ENCODE results near the gene ERH. TPM values are rescaled to one million over a fixed set of nuclear protein-coding genes. Genes with fewer than 3 reads are reported as not detected.
A peak's percentile ranks its signal among the peaks of the same experiment; 100 is the strongest.

Gene ERH
- total and polyA plus RNA-seq, 2 donors (not counting 3 experiments of a cell fraction or from before 2014, with no cell fraction given), result 157 to 263 TPM

DNA sequence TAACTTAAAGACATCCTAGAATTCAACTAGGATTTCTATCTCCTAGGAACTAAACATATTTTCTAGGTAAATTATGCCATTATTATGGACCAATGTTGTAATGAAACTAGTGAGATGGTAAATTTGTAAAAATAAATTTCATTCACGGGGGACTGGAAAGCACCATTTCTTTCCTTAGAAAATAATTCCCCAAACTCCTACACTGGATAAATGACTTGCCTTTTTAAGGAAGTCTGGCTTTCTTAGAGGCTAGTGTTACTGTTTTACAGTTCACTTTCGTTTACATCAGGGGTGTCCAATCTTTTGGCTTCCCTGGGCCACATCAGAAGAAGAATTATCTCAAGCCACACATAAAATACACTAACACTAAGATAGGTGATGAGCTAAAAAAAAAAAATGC lies 3.7 kb upstream of the ERH start:
- peaks cover 26% of the 10 kb centered on the region for H3K4me1 ChIP-seq (ENCODE audit: control insufficient read depth, extremely low read depth, insufficient read depth, low read length)
- dilution Hi-C loops (cut with MboI; ENCODE audit: extremely low pct_ligation_motif_present, low sequenced_read_pairs), result no loop called here
- FAIRE-seq, result no peak
- intact Hi-C loops (cut with micrococcal nuclease), result no loop called here
- no peaks in the 10 kb centered on the region for H3K9me1 ChIP-seq (replicated peaks; ENCODE audit: control insufficient read depth, extremely low read depth, insufficient read depth, low read length)
- no peak overlapping the region for H3K9ac ChIP-seq (replicated peaks; ENCODE audit: extremely low read depth, insufficient read depth, low read length)
- DNase-seq (ENCODE audit: low read depth, low spot score), result no peak
- H2AFZ ChIP-seq (ENCODE audit: low read depth, low read length), result no peak overlapping the region
- peaks cover 59% of the 10 kb centered on the region for H3K79me2 ChIP-seq (ENCODE audit: control insufficient read depth, insufficient read depth, low read length)
- no peak overlapping the region for H3K27ac ChIP-seq (ENCODE audit: insufficient read depth, low read depth, low read length)
- H4K20me1 ChIP-seq (replicated peaks; ENCODE audit: control insufficient read depth, extremely low read depth, insufficient read depth, low read length), result peaks cover 4% of the 10 kb centered on the region
- POLR2A ChIA-PET, result interaction anchor here (0.6 kb wide), 1 partner anchor 304 kb away, joined by 4 read pairs; no protein-coding TSS in a partner anchor
- TF ChIP-seq EZH2 (IDR thresholded peaks at IDR 0.05; ENCODE audit: borderline replicate concordance, low read depth, low read length, severe bottlenecking) (no peak), JUN (IDR thresholded peaks at IDR 0.05; ENCODE audit: borderline replicate concordance, insufficient read depth, insufficient read length, low read depth) (no peak), POLR2A (IDR thresholded peaks at IDR 0.05; ENCODE audit: low read depth, low read length) (no peak), FOS (IDR thresholded peaks at IDR 0.05; ENCODE audit: borderline replicate concordance, insufficient read depth, low read length) (no peak), GATA2 (IDR thresholded peaks at IDR 0.05; ENCODE audit: insufficient read depth, insufficient read length, low read depth, low read length) (no peak), POLR2AphosphoS5 (IDR thresholded peaks at IDR 0.05; ENCODE audit: insufficient read depth, low read depth, low read length) (no peak)
- TF ChIP-seq, protein P1, sequence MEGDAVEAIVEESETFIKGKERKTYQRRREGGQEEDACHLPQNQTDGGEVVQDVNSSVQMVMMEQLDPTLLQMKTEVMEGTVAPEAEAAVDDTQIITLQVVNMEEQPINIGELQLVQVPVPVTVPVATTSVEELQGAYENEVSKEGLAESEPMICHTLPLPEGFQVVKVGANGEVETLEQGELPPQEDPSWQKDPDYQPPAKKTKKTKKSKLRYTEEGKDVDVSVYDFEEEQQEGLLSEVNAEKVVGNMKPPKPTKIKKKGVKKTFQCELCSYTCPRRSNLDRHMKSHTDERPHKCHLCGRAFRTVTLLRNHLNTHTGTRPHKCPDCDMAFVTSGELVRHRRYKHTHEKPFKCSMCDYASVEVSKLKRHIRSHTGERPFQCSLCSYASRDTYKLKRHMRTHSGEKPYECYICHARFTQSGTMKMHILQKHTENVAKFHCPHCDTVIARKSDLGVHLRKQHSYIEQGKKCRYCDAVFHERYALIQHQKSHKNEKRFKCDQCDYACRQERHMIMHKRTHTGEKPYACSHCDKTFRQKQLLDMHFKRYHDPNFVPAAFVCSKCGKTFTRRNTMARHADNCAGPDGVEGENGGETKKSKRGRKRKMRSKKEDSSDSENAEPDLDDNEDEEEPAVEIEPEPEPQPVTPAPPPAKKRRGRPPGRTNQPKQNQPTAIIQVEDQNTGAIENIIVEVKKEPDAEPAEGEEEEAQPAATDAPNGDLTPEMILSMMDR (IDR thresholded peaks at IDR 0.05; ENCODE audit: extremely low read depth in 1 of 2, insufficient read depth in 1 of 2, low read depth in 1 of 2, low read length in 2 of 2), result no peak
- TF ChIP-seq, protein P2, sequence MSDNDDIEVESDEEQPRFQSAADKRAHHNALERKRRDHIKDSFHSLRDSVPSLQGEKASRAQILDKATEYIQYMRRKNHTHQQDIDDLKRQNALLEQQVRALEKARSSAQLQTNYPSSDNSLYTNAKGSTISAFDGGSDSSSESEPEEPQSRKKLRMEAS (IDR thresholded peaks at IDR 0.05; ENCODE audit: insufficient read depth, insufficient read length), result no peak
- CTCF ChIA-PET, result interaction anchor here (1.1 to 1.7 kb wide), 2 partner anchors 9 to 10 kb away, joined by 3 to 5 read pairs; no protein-coding TSS in a partner anchor
- H3K4me2 ChIP-seq (ENCODE audit: insufficient read depth, low read length), result peak overlapping the region; percentile 95
- BruUV-seq (replicated peaks), result no TSS peak
- no peaks in the 10 kb centered on the region for H3K27me3 ChIP-seq (ENCODE audit: control insufficient read depth in 2 of 2, insufficient read depth in 2 of 2, low read length in 2 of 2)
- H3K9me3 ChIP-seq (replicated peaks; ENCODE audit: control insufficient read depth, insufficient read depth, low read length), result no peaks in the 10 kb centered on the region
- no peaks in the 10 kb centered on the region for H3K36me3 ChIP-seq (ENCODE audit: control insufficient read depth in 2 of 2, extremely low read depth in 1 of 2, insufficient read depth in 2 of 2, low read length in 2 of 2)
- H3K4me3 ChIP-seq (replicated peaks in 1 of 3; ENCODE audit: insufficient read depth in 1 of 3, low read depth in 1 of 3, low read length in 3 of 3), result no peak overlapping the region
